ENCODE data around the gene MAST3.

DNA sequence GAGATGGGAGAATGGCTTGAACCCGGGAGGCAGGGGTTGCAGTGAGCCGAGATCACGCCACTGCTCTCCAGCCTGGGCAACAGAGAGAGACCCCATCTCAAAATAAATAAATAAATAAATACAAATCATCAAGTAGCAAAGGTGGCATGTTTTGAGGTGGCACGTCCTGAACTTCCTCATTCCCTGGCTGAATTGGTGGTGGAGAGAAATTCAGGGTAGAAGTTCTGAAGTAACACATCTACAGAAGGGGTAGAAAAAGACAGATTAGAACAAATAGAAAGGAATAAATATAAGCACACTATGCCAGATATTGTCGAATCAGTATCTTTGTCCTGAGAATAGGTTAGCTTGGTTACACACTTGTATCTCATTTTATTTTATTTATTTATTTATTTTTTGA lies 82.4 kb downstream of the MAST3 start:
- TF ChIP-seq ZNF777 (CRISPR knock-in tag; IDR thresholded peaks at IDR 0.05) (no peak), GTF3A (CRISPR knock-in tag; conservative IDR thresholded peaks at IDR 0.05) (no peak)

All from HepG2 (cell line).